A673 (cell line): ENCODE data around the gene SVIL. TPM values are rescaled to one million over a fixed set of nuclear protein-coding genes. Genes with fewer than 3 reads are reported as not detected.

Experiments
- BruUV-seq: library from RNA; stranded (reverse); fragments of 400-500 nt; replicated peaks from 2 replicates; lab custom pipeline; 2021; lab: Mats Ljungman, UMichigan
- CTCF ChIA-PET: fragments of 300-600 bp; sonication (Branson Sonifier 250); formaldehyde crosslinking; loops from one replicate; lab custom pipeline; 2022; ENCODE audit warnings: antibody characterized with exemption; lab: Charles Lee
- POLR2A ChIA-PET: fragments of 300-600 bp; sonication (Branson Sonifier 250); formaldehyde crosslinking; loops from one replicate; lab custom pipeline; 2022; ENCODE audit warnings: antibody characterized with exemption; ENCODE audit not compliant: low non-redundant PET; lab: Charles Lee
- DNase-seq: peaks from one replicate; pipeline ENCODE4 v3.0.0-alpha.2; 2015; ENCODE audit warnings: low spot score
- H3K27ac ChIP-seq: fragments of 200-600 bp; sonication (generic); 2 replicates; pipeline ENCODE4 v1.5.1; 2016; ENCODE audit warnings: mixed run types, low read depth, mild to moderate bottlenecking, mixed read lengths, antibody characterized with exemption, low read length; ENCODE audit not compliant: poor library complexity, severe bottlenecking
- H3K27me3 ChIP-seq: fragments of 200-600 bp; sonication (generic); replicated peaks from 2 replicates; pipeline ENCODE4 v1.6.1; 2017; ENCODE audit warnings: mixed run types, low read depth, mild to moderate bottlenecking, mixed read lengths, antibody characterized with exemption, low read length; ENCODE audit not compliant: insufficient read depth, poor library complexity
- H3K36me3 ChIP-seq: fragments of 200-600 bp; sonication (generic); 2 replicates; pipeline ENCODE4 v1.6.1; 2016; ENCODE audit warnings: mixed run types, mild to moderate bottlenecking, mixed read lengths, antibody characterized with exemption, low read length; ENCODE audit not compliant: insufficient read depth, poor library complexity, severe bottlenecking
- H3K4me1 ChIP-seq: fragments of 200-600 bp; sonication (generic); 2 replicates; pipeline ENCODE4 v1.6.1; 2017; ENCODE audit warnings: mixed run types, mild to moderate bottlenecking, mixed read lengths, antibody characterized with exemption, low read length; ENCODE audit not compliant: insufficient read depth, poor library complexity, severe bottlenecking
- H3K4me3 ChIP-seq: fragments of 200-600 bp; sonication (generic); 2 replicates; pipeline ENCODE4 v1.5.1; 2016; ENCODE audit warnings: low read depth, mixed run types, mild to moderate bottlenecking, mixed read lengths, low read length; ENCODE audit not compliant: poor library complexity, severe bottlenecking
- H3K9me3 ChIP-seq: fragments of 200-600 bp; sonication (generic); 2 replicates; pipeline ENCODE4 v1.6.1; 2016; ENCODE audit warnings: mixed run types, low read depth, mild to moderate bottlenecking, mixed read lengths, antibody characterized with exemption, low read length; ENCODE audit not compliant: poor library complexity, severe bottlenecking
- CTCF ChIP-seq: fragments of 300-800, 200-600 bp; sonication (generic); conservative IDR thresholded peaks from 2 replicates; pipeline ENCODE4 v1.5.1; 2017; ENCODE audit warnings: low read depth, mild to moderate bottlenecking, antibody characterized with exemption, low read length, moderate library complexity, mixed read lengths
- EZH2 ChIP-seq: fragments of 200-600 bp; sonication (generic); IDR thresholded peaks from 2 replicates; pipeline ENCODE4 v1.6.1; 2017; ENCODE audit warnings: borderline replicate concordance, low read depth, mild to moderate bottlenecking, mixed read lengths, antibody characterized with exemption, low read length; ENCODE audit not compliant: poor library complexity, severe bottlenecking
- intact Hi-C: fragments of 100-400 bp; cut with micrococcal nuclease; formaldehyde crosslinking; loops from one replicate; pipeline ENCODE4 v1.10.0; 2022; ENCODE audit not compliant: unreplicated experiment
- total RNA-seq: library from RNA; stranded (reverse); gene quantifications from 2 replicates; pipeline ENCODE4 v1.2.3, GENCODE V29; 2021

The SVIL gene
- total RNA-seq, 1 experiment from 2014 or later, result 31.9 TPM

GRCh38 chr10:29600067-29600466, 34.7 kb downstream of the SVIL start:
- no peak for TF ChIP-seq CTCF
- no peak for TF ChIP-seq EZH2
- Histone ChIP-seq H3K4me1 (peaks cover 4% of the 10 kb centered on the region), H3K4me3 (no peak overlapping the region), H3K9me3 (no peaks in the 10 kb centered on the region), H3K27me3 (no peaks in the 10 kb centered on the region), H3K36me3 (no peaks in the 10 kb centered on the region), H3K27ac (no peak overlapping the region)
- ChIA-PET CTCF (no interaction called here), POLR2A (no interaction called here)
- DNase-seq, result no peak
- BruUV-seq, result no TSS peak
- intact Hi-C loops, result no loop called here

GRCh38 chr10:29598851-29599311, 35.9 kb downstream of the SVIL start:
- H3K4me1 ChIP-seq, result peaks cover 4% of the 10 kb centered on the region
- H3K9me3 ChIP-seq, result no peaks in the 10 kb centered on the region
- intact Hi-C loops, result no loop called here
- no peak overlapping the region for H3K27ac ChIP-seq
- no peaks in the 10 kb centered on the region for H3K27me3 ChIP-seq
- CTCF ChIA-PET, result no interaction called here
- BruUV-seq, result no TSS peak
- no peaks in the 10 kb centered on the region for H3K36me3 ChIP-seq
- TF ChIP-seq EZH2 (no peak), CTCF (no peak)
- H3K4me3 ChIP-seq, result no peak overlapping the region
- POLR2A ChIA-PET, result no interaction called here
- DNase-seq, result no peak

- no peaks in the 10 kb centered on the region for H3K9me3 ChIP-seq
- CTCF ChIA-PET, result no interaction called here
- DNase-seq, result no peak
- no peak for TF ChIP-seq EZH2
- TF ChIP-seq CTCF, result no peak
- no peaks in the 10 kb centered on the region for H3K27me3 ChIP-seq
- intact Hi-C loops, result no loop called here
- no peaks in the 10 kb centered on the region for H3K4me1 ChIP-seq
- POLR2A ChIA-PET, result interaction anchor here (0.5 kb wide), 1 partner anchor 22 kb away, joined by 4 read pairs; no protein-coding TSS in a partner anchor
- H3K27ac ChIP-seq, result no peak overlapping the region
- no TSS peak for BruUV-seq
- H3K4me3 ChIP-seq, result no peak overlapping the region
- no peaks in the 10 kb centered on the region for H3K36me3 ChIP-seq
Observed at GRCh38 chr10:29596826-29597225, 37.9 kb downstream of the SVIL start.
